ENCODE results near the gene REC8.

REC8 gene

GRCh38 chr14:24150567-24150966, 21.3 kb upstream of the REC8 start:
- in situ Hi-C loops (cut with MboI; ENCODE audit: low pct_unique_long_range_greater_than_20kb, low sequenced_read_pairs, unreplicated experiment) = no loop called here
- no peak for DNase-seq (ENCODE audit: low spot score)
- TF ChIP-seq CTCF (IDR thresholded peaks at IDR 0.05; ENCODE audit: extremely low read depth, insufficient read depth, missing control alignments) = no peak

- no peak for TF ChIP-seq CTCF (IDR thresholded peaks at IDR 0.05; ENCODE audit: extremely low read depth, insufficient read depth, missing control alignments)
- no peak for DNase-seq (ENCODE audit: low spot score)
- in situ Hi-C loops (cut with MboI; ENCODE audit: low pct_unique_long_range_greater_than_20kb, low sequenced_read_pairs, unreplicated experiment) = no loop called here
These were observed 20.9 kb upstream of the REC8 start for GRCh38 chr14:24150993-24151392.

- DNase-seq (ENCODE audit: low spot score) = no peak
- TF ChIP-seq CTCF (IDR thresholded peaks at IDR 0.05; ENCODE audit: extremely low read depth, insufficient read depth, missing control alignments) = no peak
- in situ Hi-C loops (cut with MboI; ENCODE audit: low pct_unique_long_range_greater_than_20kb, low sequenced_read_pairs, unreplicated experiment) = no loop called here
These were observed 20.3 kb upstream of the REC8 start for GRCh38 chr14:24151404-24152080.

- DNase-seq (ENCODE audit: low spot score) = no peak
- no peak for TF ChIP-seq CTCF (IDR thresholded peaks at IDR 0.05; ENCODE audit: extremely low read depth, insufficient read depth, missing control alignments)
- in situ Hi-C loops (cut with MboI; ENCODE audit: low pct_unique_long_range_greater_than_20kb, low sequenced_read_pairs, unreplicated experiment) = no loop called here
These were observed 16.8 kb upstream of the REC8 start for GRCh38 chr14:24155100-24155499.

GRCh38 chr14:24156840-24157239, 15.0 kb upstream of the REC8 start:
- in situ Hi-C loops (cut with MboI; ENCODE audit: low pct_unique_long_range_greater_than_20kb, low sequenced_read_pairs, unreplicated experiment) = no loop called here

GRCh38 chr14:24157331-24157730, 14.5 kb upstream of the REC8 start:
- DNase-seq (ENCODE audit: low spot score) = no peak
- in situ Hi-C loops (cut with MboI; ENCODE audit: low pct_unique_long_range_greater_than_20kb, low sequenced_read_pairs, unreplicated experiment) = no loop called here
- no peak for TF ChIP-seq CTCF (IDR thresholded peaks at IDR 0.05; ENCODE audit: extremely low read depth, insufficient read depth, missing control alignments)

More at GRCh38 chr14:24156840-24157239, 15.0 kb upstream of the REC8 start:
- no peak for TF ChIP-seq CTCF (IDR thresholded peaks at IDR 0.05; ENCODE audit: extremely low read depth, insufficient read depth, missing control alignments)
- no peak for DNase-seq (ENCODE audit: low spot score)

Data from GM13977 (cell line).